HCT116 (cell line): ENCODE data around the gene FAM222B. TPM values are rescaled to one million over a fixed set of nuclear protein-coding genes. Genes with fewer than 3 reads are reported as not detected.
"Not testable (repeated sequence)": the region's sequence is repeated elsewhere in the genome, so short reads cannot be mapped to it uniquely, and the experiment has no call there.

Source experiments
- ATAC-seq: fragments of 200-7000 bp; cut with Tn5 transposase; 2 replicates; pipeline ENCODE4 v1.9.1; 2020; ENCODE audit warnings: mild to moderate bottlenecking, moderate library complexity
- BruUV-seq: library from RNA; stranded (reverse); fragments of 400-500 nt; replicated peaks from 2 replicates; lab custom pipeline; 2021; lab: Mats Ljungman, UMichigan
- CTCF ChIA-PET: fragments of 300-600 bp; sonication (Branson Sonifier 250); formaldehyde crosslinking; loops from one replicate; lab custom pipeline; 2021; ENCODE audit warnings: antibody characterized with exemption; lab: Charles Lee
- POLR2A ChIA-PET: fragments of 300-600, 350-600 bp; sonication (Branson Sonifier 250); formaldehyde crosslinking; loops from one replicate; lab custom pipeline; 2021; ENCODE audit warnings: antibody characterized with exemption; lab: Charles Lee
- RAD21 ChIA-PET, 2 experiments: fragments of 300-600 bp; sonication (Branson Sonifier 250); formaldehyde crosslinking; loops; one replicate each; lab custom pipeline; 2023; ENCODE audit warnings: low total read pairs in 2 of 2; ENCODE audit not compliant: uncharacterized antibody in 2 of 2, unreplicated experiment in 2 of 2, low non-redundant PET in 1 of 2; lab: Charles Lee
- DNase-seq: peaks from one replicate; pipeline ENCODE4 v3.0.0-alpha.2; 2010; ENCODE audit warnings: low read depth, low spot score
- H2AFZ ChIP-seq: fragments of 200-600 bp; shearing (Covaris generic), sonication (generic); 2 replicates; pipeline ENCODE4 v1.6.1; 2017; ENCODE audit warnings: low read depth, mixed run types, mixed read lengths, antibody characterized with exemption, low read length; ENCODE audit not compliant: poor library complexity, severe bottlenecking
- H3K27ac ChIP-seq: 2 replicates; pipeline ENCODE4 v1.5.1; 2012; ENCODE audit warnings: low read depth, low read length
- H3K27me3 ChIP-seq: fragments of 200-600 bp; sonication (generic); 2 replicates; pipeline ENCODE4 v1.6.1; 2016; ENCODE audit warnings: mixed run types, low read length, mixed read lengths; ENCODE audit not compliant: insufficient read depth
- H3K36me3 ChIP-seq, 2 experiments: fragments of 200-500 bp in 1 of 2; fragments of 200-600 bp in 1 of 2; sonication (Bioruptor generic) in 1 of 2; sonication (generic) in 1 of 2; 2 replicates each; pipeline versions ENCODE4 v1.5.1 to v1.6.1; 2014 to 2016; ENCODE audit warnings: low read length in 2 of 2, inconsistent platforms in 1 of 2, mixed read lengths in 1 of 2, mixed run types in 1 of 2; ENCODE audit not compliant: insufficient read depth in 2 of 2, control insufficient read depth in 1 of 2
- H3K4me1 ChIP-seq, 2 experiments: fragments of 200-600 bp in 1 of 2; sonication (generic) in 1 of 2; 2 replicates each; pipeline versions ENCODE4 v1.5.1 to v1.6.1; 2012 to 2017; ENCODE audit warnings: low read length in 2 of 2, inconsistent platforms in 1 of 2, mild to moderate bottlenecking in 1 of 2, mixed read lengths in 1 of 2, mixed run types in 1 of 2, moderate library complexity in 1 of 2; ENCODE audit not compliant: insufficient read depth in 2 of 2, control insufficient read depth in 1 of 2
- H3K4me2 ChIP-seq: fragments of 200-600 bp; sonication (generic); 2 replicates; pipeline ENCODE4 v1.6.1; 2017; ENCODE audit warnings: mixed run types, low read length, mixed read lengths
- H3K4me3 ChIP-seq, 2 experiments: fragments of 200-600 bp in 1 of 2; sonication (generic) in 1 of 2; replicated peaks in 1 of 2; 2 replicates each; pipeline ENCODE4 v1.5.1; 2011 to 2016; ENCODE audit warnings: low read length in 2 of 2, control low read depth in 1 of 2, low read depth in 1 of 2, mild to moderate bottlenecking in 1 of 2, mixed read lengths in 1 of 2, mixed run types in 1 of 2
- H3K79me2 ChIP-seq: fragments of 200-600 bp; sonication (generic); 2 replicates; pipeline ENCODE4 v1.6.1; 2017; ENCODE audit warnings: mild to moderate bottlenecking, mixed run types, low read length, moderate library complexity, mixed read lengths; ENCODE audit not compliant: insufficient read depth
- H3K9ac ChIP-seq: fragments of 200-600 bp; sonication (generic); 2 replicates; pipeline ENCODE4 v1.6.1; 2016; ENCODE audit warnings: low read length, mixed read lengths
- H3K9me2 ChIP-seq: fragments of 200-600 bp; sonication (generic), shearing (Covaris generic); 2 replicates; pipeline ENCODE4 v1.6.1; 2017; ENCODE audit warnings: mixed run types, mild to moderate bottlenecking, moderate library complexity; ENCODE audit not compliant: insufficient read depth
- H3K9me3 ChIP-seq, 2 experiments: fragments of 200-500 bp in 1 of 2; fragments of 200-600 bp in 1 of 2; sonication (Bioruptor generic) in 1 of 2; sonication (generic) in 1 of 2; 2 replicates each; pipeline ENCODE4 v1.6.1; 2014 to 2017; ENCODE audit warnings: low read length in 2 of 2, mixed read lengths in 2 of 2, inconsistent platforms in 1 of 2, low read depth in 1 of 2, mild to moderate bottlenecking in 1 of 2, mixed run types in 1 of 2, moderate library complexity in 1 of 2; ENCODE audit not compliant: control insufficient read depth in 1 of 2, insufficient read depth in 1 of 2
- H4K20me1 ChIP-seq: fragments of 200-600 bp; sonication (generic), shearing (Covaris generic); 2 replicates; pipeline ENCODE4 v1.6.1; 2017; ENCODE audit warnings: mixed run types, mild to moderate bottlenecking, moderate library complexity; ENCODE audit not compliant: insufficient read depth
- ATF3 ChIP-seq: IDR thresholded peaks from 2 replicates; pipeline ENCODE4 v1.6.1; 2012
- CEBPB ChIP-seq: IDR thresholded peaks from 2 replicates; pipeline ENCODE4 v1.6.1; 2012; ENCODE audit warnings: low read depth
- EGR1 ChIP-seq: IDR thresholded peaks from 2 replicates; pipeline ENCODE4 v1.6.1; 2012; ENCODE audit warnings: low read depth
- ELF1 ChIP-seq: IDR thresholded peaks from 2 replicates; pipeline ENCODE4 v1.6.1; 2012; ENCODE audit warnings: low read depth, borderline replicate concordance
- EZH2 ChIP-seq: fragments of 200-600 bp; sonication (generic); IDR thresholded peaks from 2 replicates; pipeline ENCODE4 v1.6.1; 2017; ENCODE audit warnings: antibody characterized with exemption, mixed run types
- EZH2phosphoT487 ChIP-seq: fragments of 200-600 bp; IDR thresholded peaks from 2 replicates; pipeline ENCODE4 v1.6.1; 2018; ENCODE audit warnings: antibody characterized with exemption, borderline replicate concordance
- JUND ChIP-seq: IDR thresholded peaks from 2 replicates; pipeline ENCODE4 v1.6.1; 2012
- MAX ChIP-seq: IDR thresholded peaks from 2 replicates; pipeline ENCODE4 v1.6.1; 2012
- POLR2A ChIP-seq: IDR thresholded peaks from 2 replicates; pipeline ENCODE4 v1.7.0; 2011; ENCODE audit warnings: borderline replicate concordance; ENCODE audit not compliant: insufficient read depth, insufficient read length; ENCODE audit errors: extremely low read depth
- RAD21 ChIP-seq: IDR thresholded peaks from 2 replicates; pipeline ENCODE4 v1.6.1; 2012; ENCODE audit warnings: low read depth, mild to moderate bottlenecking
- REST ChIP-seq: IDR thresholded peaks from 2 replicates; pipeline ENCODE4 v1.6.1; 2012; ENCODE audit warnings: low read depth
- SRF ChIP-seq: IDR thresholded peaks from 2 replicates; pipeline ENCODE4 v1.6.1; 2012; ENCODE audit warnings: low read depth
- YY1 ChIP-seq: IDR thresholded peaks from 2 replicates; pipeline ENCODE4 v1.6.1; 2011; ENCODE audit warnings: low read length, low read depth, moderate library complexity, mild to moderate bottlenecking; ENCODE audit not compliant: insufficient replicate concordance; ENCODE audit errors: extremely low read depth
- ZFX ChIP-seq: fragments of 450-650 bp; IDR thresholded peaks from 2 replicates; pipeline ENCODE4 v1.6.1; 2017
- intact Hi-C: fragments of 100-400 bp; cut with micrococcal nuclease; formaldehyde crosslinking; loops from 2 replicates; pipeline ENCODE4 v1.10.0; 2022
- total RNA-seq: library from RNA; stranded (reverse); gene quantifications from one replicate; pipeline ENCODE4 v1.2.1, GENCODE V29; 2021; ENCODE audit not compliant: unreplicated experiment

FAM222B gene
- total RNA-seq, 1 experiment from 2014 or later: 22.7 TPM

GRCh38 chr17:28878158-28878910 lies 35.7 kb upstream of the FAM222B start:
- POLR2A ChIA-PET: interaction anchor here (0.8 to 1.2 kb wide), 2 partner anchors 36 to 153 kb away, joined by 3 read pairs; partner anchors contain the start of gene FAM222B
- no peak overlapping the region for H2AFZ ChIP-seq
- H3K4me3 ChIP-seq: no peak overlapping the region
- no peak overlapping the region for H3K4me2 ChIP-seq
- no peaks in the 10 kb centered on the region for H3K9me3 ChIP-seq
- H3K9ac ChIP-seq: no peak overlapping the region
- no peak for DNase-seq
- RAD21 ChIA-PET: interaction anchor here (1.0 to 2.3 kb wide), 6 partner anchors 111 to 151 kb away, joined by 3 to 10 read pairs (median 6); partner anchors contain the start of genes NEK8 (in 1 of the 2) and TLCD1 (in 1 of the 2)
- no peak for ATAC-seq
- H4K20me1 ChIP-seq: no peaks in the 10 kb centered on the region
- H3K36me3 ChIP-seq: peaks cover 0 to 5% of the 10 kb centered on the region in 2 experiments; a peak in 1 of 4 replicates
- no peak overlapping the region for H3K27ac ChIP-seq
- TF ChIP-seq EZH2phosphoT487 (no peak), ELF1 (no peak), RAD21 (no peak), ZFX (no peak), EZH2 (no peak), SRF (no peak), JUND (no peak), YY1 (no peak), ATF3 (no peak), EGR1 (no peak), CEBPB (no peak), POLR2A (no peak), MAX (no peak), REST (no peak)
- TF ChIP-seq, all 23 proteins: peak for 0
- no TSS peak for BruUV-seq
- Histone ChIP-seq H3K4me1 (no peaks in the 10 kb centered on the region; a peak in 1 of 4 replicates), H3K27me3 (no peaks in the 10 kb centered on the region), H3K79me2 (no peaks in the 10 kb centered on the region), H3K9me2 (no peaks in the 10 kb centered on the region)
- CTCF ChIA-PET: interaction anchor here (1.2 to 2.4 kb wide), 5 partner anchors 15 to 150 kb away, joined by 3 to 57 read pairs (median 6); partner anchors contain the start of genes NEK8 and TLCD1
- intact Hi-C loops: no loop called here

GRCh38 chr17:28877150-28877711 lies 34.6 kb upstream of the FAM222B start:
- H3K79me2 ChIP-seq, ATAC-seq, H2AFZ ChIP-seq, H4K20me1 ChIP-seq, DNase-seq, H3K9me3 ChIP-seq, H3K27ac ChIP-seq, H3K36me3 ChIP-seq, POLR2A ChIA-PET, H3K27me3 ChIP-seq, CTCF ChIA-PET, BruUV-seq, H3K4me2 ChIP-seq, intact Hi-C loops, H3K9me2 ChIP-seq, H3K9ac ChIP-seq, H3K4me1 ChIP-seq, H3K4me3 ChIP-seq: not testable (repeated sequence)
- RAD21 ChIA-PET: interaction anchor here in 1 of 2 experiments (0.6 kb wide), 1 partner anchor 150 kb away, joined by 7 read pairs; no protein-coding TSS in a partner anchor
